SK-N-SH (cell line): ENCODE data around the gene ITGBL1.

ENCODE experiments used
- CHD2 ChIP-seq: fragments of 150-350 bp; IDR thresholded peaks from 2 replicates; pipeline ENCODE4 v1.6.1; 2018; ENCODE audit warnings: low read length; ENCODE audit not compliant: partially characterized antibody
- EZH2phosphoT487 ChIP-seq: fragments of 200-600 bp; sonication (generic); IDR thresholded peaks from 2 replicates; pipeline ENCODE4 v1.6.1; 2017; ENCODE audit warnings: low read depth, mixed run types, mild to moderate bottlenecking, antibody characterized with exemption, moderate library complexity, borderline replicate concordance
- GABPA ChIP-seq: IDR thresholded peaks from 2 replicates; pipeline ENCODE4 v1.4.0; 2012; ENCODE audit warnings: low read depth, mild to moderate bottlenecking
- MEF2A ChIP-seq: IDR thresholded peaks from 2 replicates; pipeline ENCODE4 v1.4.0; 2012; ENCODE audit warnings: low read depth, borderline replicate concordance
- NFIC ChIP-seq: IDR thresholded peaks from 2 replicates; pipeline ENCODE4 v1.4.0; 2012; ENCODE audit warnings: borderline replicate concordance
- POLR2AphosphoS5 ChIP-seq: IDR thresholded peaks from 2 replicates; pipeline ENCODE4 v1.6.1; 2012; ENCODE audit warnings: low read depth, low read length
- SMC3 ChIP-seq: IDR thresholded peaks from 2 replicates; pipeline ENCODE4 v1.6.1; 2012; ENCODE audit warnings: low read depth, low read length, improper control_type of control experiment
- TAF1 ChIP-seq: IDR thresholded peaks from 2 replicates; pipeline ENCODE4 v1.6.1; 2012; ENCODE audit warnings: low read depth, mild to moderate bottlenecking, low read length, moderate library complexity, borderline replicate concordance
- TEAD4 ChIP-seq: IDR thresholded peaks from 2 replicates; pipeline ENCODE4 v1.4.0; 2012; ENCODE audit warnings: mild to moderate bottlenecking, borderline replicate concordance; ENCODE audit not compliant: insufficient read depth
- YY1 ChIP-seq: IDR thresholded peaks from 2 replicates; pipeline ENCODE4 v1.4.0; 2012; ENCODE audit warnings: low read depth, mild to moderate bottlenecking
- TF ChIP-seq, protein P1 (sequence below): fragments of 200-600 bp; sonication (generic); IDR thresholded peaks from 2 replicates; pipeline ENCODE4 v1.6.1; 2017; ENCODE audit warnings: antibody characterized with exemption, mild to moderate bottlenecking, moderate library complexity
- TF ChIP-seq, protein P2 (sequence below): fragments of 150-350 bp; IDR thresholded peaks from 2 replicates; pipeline ENCODE4 v1.6.1; 2017; ENCODE audit warnings: antibody characterized with exemption, low read length, low read depth, borderline replicate concordance
- TF ChIP-seq, protein P3 (sequence below): IDR thresholded peaks from 2 replicates; pipeline ENCODE4 v1.4.0; 2012; ENCODE audit warnings: low read depth, borderline replicate concordance

GRCh38 chr13:101596803-101597202, 144.3 kb downstream of the ITGBL1 start:
- TF ChIP-seq, protein P1, sequence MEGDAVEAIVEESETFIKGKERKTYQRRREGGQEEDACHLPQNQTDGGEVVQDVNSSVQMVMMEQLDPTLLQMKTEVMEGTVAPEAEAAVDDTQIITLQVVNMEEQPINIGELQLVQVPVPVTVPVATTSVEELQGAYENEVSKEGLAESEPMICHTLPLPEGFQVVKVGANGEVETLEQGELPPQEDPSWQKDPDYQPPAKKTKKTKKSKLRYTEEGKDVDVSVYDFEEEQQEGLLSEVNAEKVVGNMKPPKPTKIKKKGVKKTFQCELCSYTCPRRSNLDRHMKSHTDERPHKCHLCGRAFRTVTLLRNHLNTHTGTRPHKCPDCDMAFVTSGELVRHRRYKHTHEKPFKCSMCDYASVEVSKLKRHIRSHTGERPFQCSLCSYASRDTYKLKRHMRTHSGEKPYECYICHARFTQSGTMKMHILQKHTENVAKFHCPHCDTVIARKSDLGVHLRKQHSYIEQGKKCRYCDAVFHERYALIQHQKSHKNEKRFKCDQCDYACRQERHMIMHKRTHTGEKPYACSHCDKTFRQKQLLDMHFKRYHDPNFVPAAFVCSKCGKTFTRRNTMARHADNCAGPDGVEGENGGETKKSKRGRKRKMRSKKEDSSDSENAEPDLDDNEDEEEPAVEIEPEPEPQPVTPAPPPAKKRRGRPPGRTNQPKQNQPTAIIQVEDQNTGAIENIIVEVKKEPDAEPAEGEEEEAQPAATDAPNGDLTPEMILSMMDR: no peak
- TF ChIP-seq TEAD4: no peak
- TF ChIP-seq NFIC: no peak
- TF ChIP-seq YY1: no peak
- no peak for TF ChIP-seq EZH2phosphoT487
- TF ChIP-seq POLR2AphosphoS5: no peak
- no peak for TF ChIP-seq SMC3
- no peak for TF ChIP-seq CHD2
- TF ChIP-seq, protein P2, sequence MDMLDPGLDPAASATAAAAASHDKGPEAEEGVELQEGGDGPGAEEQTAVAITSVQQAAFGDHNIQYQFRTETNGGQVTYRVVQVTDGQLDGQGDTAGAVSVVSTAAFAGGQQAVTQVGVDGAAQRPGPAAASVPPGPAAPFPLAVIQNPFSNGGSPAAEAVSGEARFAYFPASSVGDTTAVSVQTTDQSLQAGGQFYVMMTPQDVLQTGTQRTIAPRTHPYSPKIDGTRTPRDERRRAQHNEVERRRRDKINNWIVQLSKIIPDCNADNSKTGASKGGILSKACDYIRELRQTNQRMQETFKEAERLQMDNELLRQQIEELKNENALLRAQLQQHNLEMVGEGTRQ: no peak
- TF ChIP-seq GABPA: no peak
- no peak for TF ChIP-seq MEF2A
- TF ChIP-seq, protein P3, sequence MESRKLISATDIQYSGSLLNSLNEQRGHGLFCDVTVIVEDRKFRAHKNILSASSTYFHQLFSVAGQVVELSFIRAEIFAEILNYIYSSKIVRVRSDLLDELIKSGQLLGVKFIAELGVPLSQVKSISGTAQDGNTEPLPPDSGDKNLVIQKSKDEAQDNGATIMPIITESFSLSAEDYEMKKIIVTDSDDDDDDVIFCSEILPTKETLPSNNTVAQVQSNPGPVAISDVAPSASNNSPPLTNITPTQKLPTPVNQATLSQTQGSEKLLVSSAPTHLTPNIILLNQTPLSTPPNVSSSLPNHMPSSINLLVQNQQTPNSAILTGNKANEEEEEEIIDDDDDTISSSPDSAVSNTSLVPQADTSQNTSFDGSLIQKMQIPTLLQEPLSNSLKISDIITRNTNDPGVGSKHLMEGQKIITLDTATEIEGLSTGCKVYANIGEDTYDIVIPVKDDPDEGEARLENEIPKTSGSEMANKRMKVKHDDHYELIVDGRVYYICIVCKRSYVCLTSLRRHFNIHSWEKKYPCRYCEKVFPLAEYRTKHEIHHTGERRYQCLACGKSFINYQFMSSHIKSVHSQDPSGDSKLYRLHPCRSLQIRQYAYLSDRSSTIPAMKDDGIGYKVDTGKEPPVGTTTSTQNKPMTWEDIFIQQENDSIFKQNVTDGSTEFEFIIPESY: no peak
- TF ChIP-seq TAF1: no peak
